Esophagus muscularis mucosa (tissue), 4 donors: ENCODE results near the gene SULF2.

Source experiments
- CTCF ChIP-seq, 3 experiments: fragments of 200-600 bp in 2 of 3; fragments of 450-650 bp in 1 of 3; sonication (generic) in 2 of 3; IDR thresholded peaks; one replicate each; pipeline ENCODE4 v1.5.1; 2017 to 2019; ENCODE audit warnings: antibody characterized with exemption in 3 of 3, mild to moderate bottlenecking in 2 of 3, moderate library complexity in 1 of 3
- EP300 ChIP-seq: sonication (generic); formaldehyde crosslinking; IDR thresholded peaks from one replicate; pipeline ENCODE4 v1.6.1; 2017; ENCODE audit warnings: antibody characterized with exemption
- POLR2A ChIP-seq: fragments of 450-650 bp; IDR thresholded peaks from one replicate; pipeline ENCODE4 v1.6.1; 2017; ENCODE audit warnings: antibody characterized with exemption, moderate library complexity, mild to moderate bottlenecking, low read depth
- POLR2AphosphoS5 ChIP-seq, 2 donors: sonication (generic); formaldehyde crosslinking; IDR thresholded peaks; one replicate each; pipeline ENCODE4 v1.6.1; 2017; ENCODE audit warnings: antibody characterized with exemption in 2 of 2

GRCh38 chr20:47748823-47749222, 36.5 kb downstream of the SULF2 start:
- no peak for TF ChIP-seq CTCF (IDR thresholded peaks at IDR 0.05)
- TF ChIP-seq POLR2A: no peak
- TF ChIP-seq EP300: no peak
- no peak for TF ChIP-seq POLR2AphosphoS5 (IDR thresholded peaks at IDR 0.05)
